ENCODE measurements around the gene ENOX2. TPM values are rescaled to one million over a fixed set of nuclear protein-coding genes. Genes with fewer than 3 reads are reported as not detected.
"Not testable (repeated sequence)": the region's sequence is repeated elsewhere in the genome, so short reads cannot be mapped to it uniquely, and the experiment has no call there.

Gene ENOX2
- total RNA-seq, 1 experiment from 2014 or later: 12.9 TPM

- CTCF ChIA-PET: not testable (repeated sequence)
Measured at GRCh38 chrX:130813932-130814331, 89.1 kb downstream of the ENOX2 start.

GRCh38 chrX:130810561-130810960 lies 92.4 kb downstream of the ENOX2 start:
- Histone ChIP-seq H3K9ac (ENCODE audit: low read length) (no peak overlapping the region), H3K4me1 (ENCODE audit: control insufficient read depth in 1 of 2, insufficient read depth in 2 of 2, low read length in 2 of 2) (no peaks in the 10 kb centered on the region), H3K4me2 (ENCODE audit: low read length) (no peak overlapping the region), H4K20me1 (ENCODE audit: insufficient read depth) (no peaks in the 10 kb centered on the region), H3K27ac (ENCODE audit: low read depth, low read length) (no peak overlapping the region), H3K27me3 (ENCODE audit: insufficient read depth, low read length) (no peaks in the 10 kb centered on the region), H3K9me3 (ENCODE audit: control insufficient read depth in 1 of 2, insufficient read depth in 1 of 2, low read depth in 1 of 2, low read length in 2 of 2) (no peaks in the 10 kb centered on the region), H3K4me3 (replicated peaks in 1 of 2; ENCODE audit: low read depth in 1 of 2, low read length in 2 of 2) (no peak overlapping the region), H3K36me3 (ENCODE audit: control insufficient read depth in 1 of 2, insufficient read depth in 2 of 2, low read length in 2 of 2) (no peaks in the 10 kb centered on the region), H3K79me2 (ENCODE audit: insufficient read depth, low read length) (no peaks in the 10 kb centered on the region), H2AFZ (ENCODE audit: low read depth, low read length, poor library complexity, severe bottlenecking) (no peak overlapping the region), H3K9me2 (ENCODE audit: insufficient read depth) (no peaks in the 10 kb centered on the region)
- intact Hi-C loops (cut with micrococcal nuclease): no loop called here
- ChIA-PET POLR2A (no interaction called here), CTCF (no interaction called here), RAD21 (ENCODE audit: low non-redundant PET in 1 of 2, low total read pairs in 2 of 2, uncharacterized antibody in 2 of 2, unreplicated experiment in 2 of 2) (no interaction called here)
- DNase-seq (ENCODE audit: low read depth, low spot score): no peak
- TF ChIP-seq POLR2A (IDR thresholded peaks at IDR 0.05; ENCODE audit: borderline replicate concordance, extremely low read depth, insufficient read depth, insufficient read length): no peak
- TF ChIP-seq YY1 (IDR thresholded peaks at IDR 0.05; ENCODE audit: extremely low read depth, insufficient replicate concordance, low read depth, low read length): no peak
- BruUV-seq (replicated peaks): no TSS peak
- ATAC-seq: no peak

More at GRCh38 chrX:130813932-130814331, 89.1 kb downstream of the ENOX2 start:
- H3K4me3 ChIP-seq (replicated peaks in 1 of 2; ENCODE audit: low read depth in 1 of 2, low read length in 2 of 2); ATAC-seq; H3K27ac ChIP-seq (ENCODE audit: low read depth, low read length); RAD21 ChIA-PET (ENCODE audit: low non-redundant PET in 1 of 2, low total read pairs in 2 of 2, uncharacterized antibody in 2 of 2, unreplicated experiment in 2 of 2); H3K79me2 ChIP-seq (ENCODE audit: insufficient read depth, low read length); H3K9me2 ChIP-seq (ENCODE audit: insufficient read depth); DNase-seq (ENCODE audit: low read depth, low spot score); H3K9ac ChIP-seq (ENCODE audit: low read length); H3K9me3 ChIP-seq (ENCODE audit: control insufficient read depth in 1 of 2, insufficient read depth in 1 of 2, low read depth in 1 of 2, low read length in 2 of 2); BruUV-seq (replicated peaks); H3K4me2 ChIP-seq (ENCODE audit: low read length); POLR2A ChIA-PET; H3K27me3 ChIP-seq (ENCODE audit: insufficient read depth, low read length); H2AFZ ChIP-seq (ENCODE audit: low read depth, low read length, poor library complexity, severe bottlenecking); H3K36me3 ChIP-seq (ENCODE audit: control insufficient read depth in 1 of 2, insufficient read depth in 2 of 2, low read length in 2 of 2); H3K4me1 ChIP-seq (ENCODE audit: control insufficient read depth in 1 of 2, insufficient read depth in 2 of 2, low read length in 2 of 2); H4K20me1 ChIP-seq (ENCODE audit: insufficient read depth); intact Hi-C loops (cut with micrococcal nuclease): not testable (repeated sequence)

- Histone ChIP-seq H3K9me3 (ENCODE audit: control insufficient read depth in 1 of 2, insufficient read depth in 1 of 2, low read depth in 1 of 2, low read length in 2 of 2) (no peaks in the 10 kb centered on the region), H3K9ac (ENCODE audit: low read length) (no peak overlapping the region), H3K4me3 (replicated peaks in 1 of 2; ENCODE audit: low read depth in 1 of 2, low read length in 2 of 2) (no peak overlapping the region), H3K36me3 (ENCODE audit: control insufficient read depth in 1 of 2, insufficient read depth in 2 of 2, low read length in 2 of 2) (no peaks in the 10 kb centered on the region), H3K4me1 (ENCODE audit: control insufficient read depth in 1 of 2, insufficient read depth in 2 of 2, low read length in 2 of 2) (no peaks in the 10 kb centered on the region), H4K20me1 (ENCODE audit: insufficient read depth) (no peaks in the 10 kb centered on the region), H3K9me2 (ENCODE audit: insufficient read depth) (no peaks in the 10 kb centered on the region), H2AFZ (ENCODE audit: low read depth, low read length, poor library complexity, severe bottlenecking) (no peak overlapping the region), H3K27ac (ENCODE audit: low read depth, low read length) (no peak overlapping the region), H3K4me2 (ENCODE audit: low read length) (no peak overlapping the region), H3K79me2 (ENCODE audit: insufficient read depth, low read length) (no peaks in the 10 kb centered on the region), H3K27me3 (ENCODE audit: insufficient read depth, low read length) (no peaks in the 10 kb centered on the region)
- no peak for ATAC-seq
- BruUV-seq (replicated peaks): no TSS peak
- TF ChIP-seq EZH2 (IDR thresholded peaks at IDR 0.05) (no peak), EZH2phosphoT487 (IDR thresholded peaks at IDR 0.05; ENCODE audit: borderline replicate concordance) (no peak), YY1 (IDR thresholded peaks at IDR 0.05; ENCODE audit: extremely low read depth, insufficient replicate concordance, low read depth, low read length) (no peak), POLR2A (IDR thresholded peaks at IDR 0.05; ENCODE audit: borderline replicate concordance, extremely low read depth, insufficient read depth, insufficient read length) (no peak)
- intact Hi-C loops (cut with micrococcal nuclease): no loop called here
- RAD21 ChIA-PET (ENCODE audit: low non-redundant PET in 1 of 2, low total read pairs in 2 of 2, uncharacterized antibody in 2 of 2, unreplicated experiment in 2 of 2): no interaction called here
- no peak for DNase-seq (ENCODE audit: low read depth, low spot score)
- CTCF ChIA-PET: no interaction called here
- POLR2A ChIA-PET: no interaction called here
Measured at GRCh38 chrX:130805903-130806302, 97.1 kb downstream of the ENOX2 start.

Data from HCT116 (cell line).